GF-D8 (cell line): ENCODE data around the gene XYLT1.

Experiments
- DNase-seq: peaks from one replicate; lab custom pipeline; 2025; lab: John Stamatoyannopoulos, UW

Gene XYLT1

DNA sequence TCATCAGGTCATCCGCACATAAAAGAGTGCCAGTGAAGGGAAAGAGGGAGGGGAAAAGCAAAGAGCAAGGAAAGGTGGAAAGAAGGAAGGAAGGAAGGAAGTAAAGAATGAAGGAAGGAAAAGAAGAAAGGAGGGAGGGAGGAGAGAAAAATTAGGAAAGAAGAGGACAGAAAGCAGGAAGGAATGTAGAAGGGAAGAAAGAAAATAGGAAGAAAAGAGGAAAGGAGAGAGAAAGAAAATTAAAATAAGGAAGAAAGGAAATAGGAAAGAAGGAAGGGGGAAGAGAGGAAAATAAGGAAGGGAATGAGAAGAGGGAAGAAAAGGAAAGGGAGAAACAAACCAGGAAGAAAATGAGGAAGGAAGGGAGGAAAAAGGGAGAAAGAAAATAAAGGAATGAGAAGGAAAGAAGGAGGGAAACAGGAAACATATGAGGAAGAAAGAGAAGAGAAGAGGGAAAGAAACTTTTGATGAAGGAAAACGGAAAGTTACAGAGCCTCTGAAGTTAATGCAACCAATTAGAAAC lies 212.6 kb downstream of the XYLT1 start:
- DNase-seq, result no peak

DNA sequence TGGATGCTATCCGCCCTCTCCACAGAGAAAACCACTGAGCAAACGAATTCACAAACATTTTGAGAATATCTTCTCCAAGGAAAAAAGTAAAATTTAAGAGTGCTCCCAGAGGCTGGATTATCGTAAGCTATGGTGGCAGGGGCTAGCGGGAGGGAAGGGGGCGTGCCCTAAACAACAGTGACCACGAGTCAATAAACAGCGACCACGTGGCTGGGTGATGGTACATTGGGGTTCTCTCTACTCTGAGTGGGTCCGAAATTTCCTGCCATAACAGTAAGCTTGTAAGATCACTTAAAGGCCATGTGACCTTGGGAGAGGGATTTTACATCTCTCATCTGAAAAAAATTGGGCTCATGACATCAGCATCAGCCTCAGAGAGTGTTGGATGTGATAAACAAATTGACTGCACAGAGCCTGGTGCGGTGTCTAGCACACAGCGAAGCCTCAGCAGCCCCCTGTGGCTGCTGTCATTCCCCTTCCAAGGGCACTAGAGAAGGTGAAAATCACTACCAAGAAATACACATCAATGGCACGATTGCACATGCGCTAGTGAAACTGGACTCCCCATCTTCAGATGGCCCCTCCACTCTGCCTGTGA lies 213.2 kb downstream of the XYLT1 start:
- DNase-seq, result no peak

DNA sequence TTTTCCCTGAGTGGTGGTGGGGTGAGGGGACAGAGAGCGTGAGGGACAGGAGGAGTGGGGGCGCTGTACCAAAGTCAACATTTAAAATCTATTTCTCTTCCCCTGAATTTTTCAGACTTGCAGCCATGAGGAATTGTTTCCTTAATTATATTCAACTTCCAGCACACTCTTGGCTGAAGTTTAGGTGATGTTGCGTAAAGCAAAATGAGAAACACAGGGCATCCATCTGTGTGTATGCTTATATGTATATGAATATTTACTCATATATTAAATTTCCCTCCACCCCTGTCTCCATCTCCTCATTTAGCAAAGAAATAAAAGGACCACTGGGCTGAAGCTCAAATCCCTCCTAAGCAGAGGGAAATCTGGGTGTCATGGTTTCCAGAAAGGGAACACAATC lies 218.1 kb downstream of the XYLT1 start:
- DNase-seq, result no peak

DNA sequence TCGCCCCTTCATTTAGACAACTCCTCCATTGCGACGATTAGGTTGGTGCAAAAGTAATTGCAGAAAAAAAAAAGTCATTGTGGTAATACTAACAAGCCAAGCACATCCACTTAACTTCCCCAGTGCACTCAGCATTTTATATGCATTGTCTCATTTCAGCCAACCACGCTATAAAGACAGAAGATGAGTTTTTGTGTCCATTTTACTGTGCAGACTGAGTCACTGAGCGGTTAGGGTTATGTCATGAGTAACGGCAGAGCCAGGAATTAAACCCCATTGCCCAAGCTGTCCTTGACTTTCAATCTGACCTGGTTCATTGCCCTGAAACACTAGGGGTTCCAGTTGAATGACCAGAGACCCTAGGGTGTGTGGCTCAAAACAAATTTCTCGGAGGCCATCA lies 218.7 kb downstream of the XYLT1 start:
- no peak for DNase-seq

DNA sequence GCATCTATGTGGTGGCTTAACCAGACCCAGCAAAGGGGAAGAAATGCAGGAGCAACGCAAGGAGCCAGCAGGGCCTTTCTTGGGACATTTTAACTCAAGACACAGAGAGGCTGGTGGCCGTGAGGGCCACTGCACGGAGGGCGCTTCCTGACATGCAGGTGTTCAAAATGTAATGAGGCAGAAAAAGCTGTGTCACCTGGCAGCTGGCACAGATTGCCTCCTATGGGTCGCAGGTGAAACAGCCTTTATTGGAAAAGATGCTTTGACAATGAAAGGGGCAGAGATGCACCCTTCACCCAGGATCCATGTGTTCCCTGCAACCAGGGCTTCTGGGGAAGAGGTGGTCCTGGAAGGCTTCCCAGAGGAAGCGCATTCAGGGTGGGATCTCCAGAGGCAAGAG lies 219.3 kb downstream of the XYLT1 start:
- DNase-seq, result no peak

DNA sequence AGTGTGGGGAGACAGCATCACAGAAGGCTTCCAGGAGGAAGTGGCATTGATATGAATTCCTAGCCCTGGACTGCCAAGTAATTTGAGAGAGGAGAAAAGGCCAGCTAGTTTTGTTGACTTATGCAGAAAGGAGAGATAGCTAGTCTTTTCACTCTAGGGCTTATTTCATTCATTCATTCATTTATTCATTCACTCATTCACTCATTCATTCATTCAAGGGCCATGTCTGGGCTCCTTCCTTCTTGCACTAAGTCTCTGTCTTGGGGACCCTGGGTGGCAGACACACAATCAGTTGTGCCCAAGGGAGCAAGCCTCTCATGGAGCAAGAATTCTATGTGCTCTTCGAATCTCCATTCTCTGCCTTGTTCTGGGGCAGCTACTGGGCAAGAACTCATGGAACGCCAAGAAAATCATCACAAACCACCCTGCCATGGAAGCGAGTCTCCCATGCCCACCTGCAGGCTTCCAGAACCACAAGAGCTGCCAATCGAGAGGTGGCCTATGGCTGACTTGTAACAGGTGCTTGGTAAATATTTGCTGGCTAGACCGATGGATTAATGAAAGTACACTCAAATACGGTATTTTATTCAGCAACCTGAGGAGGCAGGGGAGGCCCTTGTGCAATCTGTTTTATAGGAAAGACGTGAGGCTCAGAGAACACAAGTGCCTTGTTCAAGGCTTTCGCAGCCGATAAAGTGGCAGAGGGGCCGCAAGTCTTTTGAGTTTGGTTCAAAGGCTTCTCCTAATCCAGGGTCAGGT lies 223.6 kb downstream of the XYLT1 start:
- DNase-seq, result no peak

DNA sequence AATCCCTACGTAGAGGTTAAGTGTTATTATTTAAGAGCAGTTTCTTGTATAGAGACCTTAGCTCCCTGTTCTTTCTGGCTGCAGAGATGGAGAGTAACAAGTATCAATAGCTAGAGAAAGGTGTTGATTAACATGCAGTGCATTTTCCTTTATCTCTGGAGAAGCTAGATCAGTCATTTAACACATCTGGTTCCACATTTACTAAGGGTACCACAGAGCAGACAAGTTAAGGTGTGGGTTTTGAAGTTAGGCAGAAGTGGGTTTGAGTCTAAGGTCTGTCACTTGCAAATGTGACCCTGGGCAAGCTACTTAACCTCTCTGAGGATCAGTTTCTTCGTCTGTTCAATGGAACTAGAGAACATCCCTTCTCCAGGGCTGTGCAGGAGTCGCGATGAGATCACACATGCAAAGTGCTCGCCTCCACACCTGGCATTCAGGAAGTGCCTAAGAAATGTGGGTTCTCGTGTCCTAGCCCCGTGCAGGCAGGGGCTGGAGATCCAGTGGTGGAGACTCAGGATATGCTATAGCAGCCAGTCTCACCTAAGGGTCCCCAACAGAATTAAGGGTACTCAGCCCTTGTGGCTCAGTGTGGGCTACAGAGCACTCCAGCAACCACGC lies 224.4 kb downstream of the XYLT1 start:
- no peak for DNase-seq

DNA sequence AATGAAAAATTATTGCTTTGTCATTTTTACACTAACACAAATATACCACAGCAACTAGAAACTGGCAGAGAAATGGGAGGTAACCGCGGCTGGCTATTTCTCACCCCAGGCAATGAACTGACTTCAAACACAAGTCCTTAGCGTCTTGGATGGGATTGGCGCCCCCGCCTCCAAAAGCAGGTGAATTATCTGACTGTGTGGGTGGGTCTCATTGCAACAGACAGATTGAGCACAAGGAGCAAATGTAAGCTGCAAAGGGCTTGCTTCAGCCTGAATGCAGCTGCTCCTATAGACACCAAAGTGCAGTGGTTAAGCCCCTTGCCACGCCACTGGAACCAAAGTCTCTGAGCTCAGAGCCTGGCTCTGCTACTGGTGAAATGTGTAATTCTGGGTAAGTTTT lies 225.0 kb downstream of the XYLT1 start:
- DNase-seq, result no peak

DNA sequence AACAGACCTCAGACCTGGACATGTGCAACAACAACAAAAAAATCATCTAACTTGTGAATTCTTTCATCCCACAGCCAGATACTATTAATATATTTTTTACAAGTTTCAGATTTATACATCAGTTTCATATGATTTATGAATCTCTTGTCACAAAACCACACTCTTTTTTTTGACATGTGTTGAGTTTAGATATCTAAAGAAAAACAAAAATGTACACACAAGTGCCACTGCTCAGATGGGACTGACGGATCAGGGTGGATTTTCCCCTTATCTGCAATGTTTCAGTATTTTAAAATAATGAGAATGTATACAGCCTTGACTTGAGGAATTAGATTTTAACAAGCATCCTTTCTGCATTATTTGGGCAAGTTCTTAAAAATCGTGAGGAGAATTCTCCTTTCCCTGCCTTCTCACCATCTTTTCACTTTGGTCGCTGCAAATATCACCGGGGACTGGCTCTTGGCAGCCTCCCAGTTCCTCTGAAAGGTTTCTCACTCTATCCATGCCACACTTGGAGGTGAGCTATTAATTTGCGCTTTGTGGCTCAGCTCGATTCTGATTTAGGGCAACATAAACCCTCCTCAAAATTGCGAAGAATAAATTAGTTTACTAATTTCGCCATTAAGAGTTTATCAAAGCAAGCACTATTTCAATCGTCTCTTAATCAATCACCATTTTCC lies 225.7 kb downstream of the XYLT1 start:
- no peak for DNase-seq

DNA sequence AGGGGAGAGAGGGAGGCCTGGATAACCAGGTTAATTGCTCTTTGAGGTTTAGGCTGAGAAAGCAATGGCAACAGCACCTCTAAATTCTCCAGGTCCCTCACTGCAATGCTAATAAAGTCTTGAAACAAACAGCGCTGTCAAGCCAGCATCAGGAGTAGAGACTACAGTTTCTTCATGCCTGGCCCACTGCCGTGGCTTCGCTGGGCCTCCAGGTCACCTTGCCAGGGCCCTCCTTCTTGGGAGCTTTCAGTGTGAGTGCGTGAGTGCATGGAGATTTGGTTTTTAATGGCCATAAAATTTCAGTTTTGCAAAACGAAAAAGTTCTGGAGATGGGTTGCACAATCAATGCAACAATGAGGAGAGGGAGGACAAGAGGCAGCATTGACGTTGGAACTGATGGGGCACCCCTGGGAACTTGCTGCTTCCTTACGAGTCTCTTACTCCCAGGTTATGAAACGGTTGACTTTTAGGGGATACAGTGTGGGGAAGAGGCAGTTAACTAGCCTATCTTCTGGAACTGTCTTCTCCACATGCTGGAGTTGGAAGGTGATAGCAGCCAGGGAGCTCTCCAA lies 229.4 kb downstream of the XYLT1 start:
- no peak for DNase-seq

DNA sequence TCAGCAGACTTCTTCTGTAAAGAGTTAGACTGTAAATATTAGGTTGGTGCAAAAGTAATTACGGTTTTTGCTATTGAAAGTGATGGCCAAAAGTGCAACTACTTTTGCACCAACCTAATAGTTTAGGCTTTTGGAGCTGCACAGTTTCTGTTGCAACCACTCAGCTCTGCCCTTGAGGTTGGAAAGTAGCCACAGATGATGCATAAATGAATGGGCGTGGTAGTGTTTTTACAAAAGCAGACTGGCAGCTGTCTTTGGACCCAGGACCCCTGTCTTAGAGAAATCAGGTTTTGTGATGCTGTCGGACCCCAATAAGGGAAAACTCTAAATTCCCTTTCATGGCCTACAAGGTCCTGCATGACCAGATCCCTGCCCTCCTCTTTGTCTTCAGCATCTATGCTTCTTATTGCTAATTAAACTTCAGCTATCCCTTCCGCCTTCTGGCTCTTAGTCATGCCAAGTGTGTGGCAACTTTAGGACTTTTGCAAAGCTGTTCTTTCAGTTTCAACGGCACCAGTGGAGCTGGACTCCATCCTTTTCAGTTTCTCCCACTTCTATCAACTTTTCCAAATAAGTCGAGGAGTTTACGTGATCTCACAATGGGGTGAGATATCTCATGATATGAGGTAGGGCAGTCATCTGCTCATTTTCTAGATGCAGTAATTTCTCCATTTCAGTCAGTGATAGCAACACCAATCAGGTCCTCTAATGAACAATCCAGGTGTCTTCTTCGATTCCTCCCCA lies 232.3 kb downstream of the XYLT1 start:
- DNase-seq, result no peak

DNA sequence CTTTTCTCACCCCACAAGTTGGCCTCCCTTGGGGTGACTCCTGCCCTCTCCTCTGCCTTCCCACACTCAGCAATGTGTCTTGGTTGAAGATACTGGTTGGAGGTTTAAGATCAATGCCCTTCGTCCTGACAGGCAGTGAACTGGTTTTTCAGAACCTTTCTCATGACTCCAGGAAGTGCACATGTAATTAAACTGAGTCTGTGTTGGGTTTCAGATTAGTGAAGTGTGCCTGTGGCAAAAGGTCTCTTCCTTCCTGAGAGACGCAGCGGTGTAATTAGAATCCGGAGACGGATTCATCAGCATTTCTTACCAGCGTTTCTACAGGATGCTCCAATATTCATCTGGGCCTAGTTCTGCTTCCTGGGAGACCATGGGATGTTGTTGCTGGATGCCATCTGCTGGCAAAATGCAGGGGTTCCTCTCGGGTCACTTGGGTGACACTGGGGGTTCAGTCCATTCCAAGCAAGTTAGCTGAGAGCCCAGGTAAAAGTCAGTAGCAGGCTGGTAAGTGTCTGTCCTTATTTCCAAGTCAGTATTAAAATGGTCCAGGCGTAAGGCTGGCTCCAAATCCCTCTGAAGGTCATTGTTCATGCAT lies 233.3 kb downstream of the XYLT1 start:
- no peak for DNase-seq

DNA sequence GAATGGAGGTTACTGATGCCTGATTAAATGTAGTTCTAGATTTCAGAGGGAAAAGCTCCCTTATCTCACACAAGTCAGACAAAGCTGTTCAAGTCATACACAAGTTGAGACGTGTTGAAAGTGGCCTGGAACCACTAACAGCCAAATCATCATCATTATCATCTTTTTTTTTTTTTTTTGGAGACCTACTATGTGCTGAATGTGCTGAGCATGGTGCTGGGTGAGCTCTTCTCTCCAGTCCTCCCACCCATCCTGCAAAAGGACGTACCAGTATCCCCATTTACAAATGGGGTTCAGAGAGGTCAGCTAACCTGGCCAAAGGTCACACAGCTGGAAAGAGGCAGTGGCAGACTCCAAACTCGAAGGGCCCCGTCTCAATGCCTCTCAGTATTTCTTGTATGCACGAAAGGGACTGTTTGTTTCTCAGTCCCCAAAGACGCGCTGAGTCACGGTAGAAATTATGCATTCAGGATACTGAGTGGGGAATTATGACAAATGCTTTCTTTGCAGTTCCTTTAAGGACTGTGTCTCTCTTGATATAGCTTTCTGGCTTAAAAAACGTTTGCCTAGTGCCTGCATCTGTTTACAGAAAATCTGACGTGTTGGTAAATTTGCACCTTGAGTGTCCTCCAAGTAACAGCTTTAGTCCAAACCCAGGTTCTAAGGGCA lies 235.5 kb downstream of the XYLT1 start:
- DNase-seq, result no peak

DNA sequence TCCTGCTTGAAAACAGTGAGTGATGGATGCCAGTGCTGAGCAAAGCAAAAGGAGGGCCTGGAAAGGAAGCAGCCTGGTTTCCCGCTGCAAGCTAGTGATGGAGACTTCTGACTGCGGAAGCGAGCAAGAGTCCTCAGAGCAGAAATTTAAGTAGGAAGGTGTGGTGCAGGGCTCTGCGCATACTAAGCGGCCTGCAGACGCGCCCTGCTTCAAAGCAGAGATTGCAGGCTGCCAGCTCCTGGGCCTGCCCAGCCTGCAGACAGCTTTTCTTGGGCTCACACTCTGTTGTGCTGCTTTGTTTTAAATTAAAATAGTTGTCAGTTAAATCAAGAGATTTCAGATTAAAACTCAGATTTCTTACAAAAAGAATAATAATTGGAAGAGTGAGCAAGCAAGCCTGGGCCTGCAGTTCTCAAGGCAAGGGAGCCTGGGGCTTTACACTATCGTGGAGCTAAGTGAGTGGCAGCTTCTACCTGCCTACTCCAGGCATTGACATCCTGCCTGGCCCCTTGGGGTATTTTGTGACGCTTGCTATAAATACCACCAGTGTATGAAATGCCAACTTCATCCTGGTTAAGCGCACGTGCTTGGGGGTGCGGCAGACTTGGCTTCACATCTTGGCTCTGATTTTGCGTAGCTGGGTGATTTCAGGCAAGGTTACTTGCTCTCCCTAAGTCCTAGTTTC lies 237.3 kb downstream of the XYLT1 start:
- no peak for DNase-seq

DNA sequence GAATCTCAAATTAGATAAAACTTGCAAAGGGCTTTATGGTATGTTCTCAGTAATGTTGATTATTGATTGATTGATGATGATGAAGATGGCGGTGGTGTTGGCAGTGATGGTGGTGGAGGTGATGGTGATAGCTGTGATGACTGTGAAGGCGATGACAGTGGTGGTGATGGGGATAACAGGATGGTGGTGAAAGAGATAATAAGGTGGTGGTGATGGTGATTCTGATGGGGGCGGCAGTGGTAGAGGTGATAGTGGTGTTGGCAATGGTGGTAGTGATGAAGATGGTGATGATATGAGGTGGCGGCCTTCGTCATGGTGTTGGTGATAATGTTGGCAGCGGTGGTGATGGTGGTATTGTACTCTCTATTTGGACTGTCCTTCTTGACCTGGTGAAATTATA lies 238.3 kb downstream of the XYLT1 start:
- no peak for DNase-seq

DNA sequence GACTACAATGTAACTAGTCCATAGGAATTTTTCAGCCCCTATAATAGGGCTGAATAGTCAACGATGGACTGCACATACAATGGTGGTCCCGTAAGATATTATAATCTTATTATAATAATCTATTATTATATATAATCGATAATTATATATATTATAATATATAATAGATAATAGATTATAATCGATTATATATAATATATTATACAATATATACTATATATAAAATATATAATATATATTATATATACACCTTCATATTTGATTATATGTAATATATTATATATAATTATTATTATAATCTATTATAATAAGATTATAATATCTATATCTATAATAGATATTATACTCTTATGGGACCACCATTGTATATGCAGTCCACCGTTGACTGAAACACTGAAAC lies 238.8 kb downstream of the XYLT1 start:
- DNase-seq, result no peak

DNA sequence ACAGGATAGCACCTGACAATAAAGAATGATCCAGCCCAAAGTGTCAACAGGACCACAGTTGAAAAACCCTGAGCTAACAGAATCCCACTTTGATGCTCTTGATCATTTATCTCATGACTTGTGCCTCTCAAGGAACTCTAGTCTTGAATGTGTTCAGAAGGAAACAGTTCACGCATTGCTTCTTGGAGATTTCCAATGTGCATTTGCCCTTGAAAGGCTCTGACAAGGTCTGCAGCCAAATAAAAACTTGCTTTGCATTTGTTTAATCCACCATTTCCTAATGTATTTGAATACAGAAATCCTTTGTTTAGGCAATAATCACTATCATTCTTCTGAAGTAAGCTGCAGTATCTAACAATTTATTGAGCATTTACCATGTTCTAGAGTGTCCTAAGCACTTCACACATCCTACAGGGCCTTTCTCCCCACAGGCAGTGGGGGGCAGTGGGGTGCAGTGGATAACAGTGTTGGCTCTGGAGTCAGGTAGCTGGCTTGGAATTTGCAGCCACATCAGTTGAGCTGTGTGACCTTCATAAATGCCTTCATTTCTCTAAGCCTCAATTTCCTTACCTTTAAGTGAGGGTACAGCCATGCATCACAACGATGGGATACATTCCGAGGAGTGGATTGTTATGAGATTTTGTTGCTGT lies 239.7 kb downstream of the XYLT1 start:
- DNase-seq, result no peak

DNA sequence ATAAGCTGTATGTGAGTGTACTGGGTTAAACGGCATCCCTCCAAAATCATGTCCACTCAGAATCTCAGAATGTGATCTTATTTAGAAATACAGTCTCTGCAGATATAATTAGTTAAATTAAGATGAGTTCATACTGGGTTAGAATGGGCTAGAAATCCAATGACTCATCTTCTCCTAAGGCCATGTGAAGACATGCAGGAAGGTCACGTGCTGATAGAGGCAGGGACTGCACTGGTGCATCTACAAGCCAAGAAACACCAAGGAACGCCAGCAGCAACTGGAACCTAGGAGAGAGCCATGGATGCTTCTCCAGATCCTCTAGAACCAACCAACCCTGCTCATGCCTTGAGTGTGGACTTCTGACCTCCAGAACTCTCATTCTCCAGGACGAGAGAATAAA lies 241.0 kb downstream of the XYLT1 start:
- no peak for DNase-seq

DNA sequence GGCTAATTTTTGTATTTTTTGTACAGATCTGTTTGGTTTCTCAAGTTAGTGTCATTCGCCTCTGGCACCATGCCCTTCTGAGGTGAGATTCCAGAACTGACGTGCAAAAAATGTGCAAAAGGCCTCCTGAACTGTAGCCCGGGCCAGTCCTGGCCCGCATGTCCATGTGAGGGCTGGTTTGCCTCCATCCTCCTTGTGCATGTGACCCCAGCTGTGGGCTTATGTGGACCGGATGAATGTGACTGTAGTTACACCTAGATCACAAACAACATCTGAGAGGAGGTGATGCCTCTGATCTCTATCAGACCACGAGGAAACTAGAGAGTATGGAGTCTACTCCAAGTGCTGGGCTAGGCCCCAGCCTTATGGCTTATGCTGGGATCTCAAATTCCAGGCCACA lies 241.6 kb downstream of the XYLT1 start:
- no peak for DNase-seq

DNA sequence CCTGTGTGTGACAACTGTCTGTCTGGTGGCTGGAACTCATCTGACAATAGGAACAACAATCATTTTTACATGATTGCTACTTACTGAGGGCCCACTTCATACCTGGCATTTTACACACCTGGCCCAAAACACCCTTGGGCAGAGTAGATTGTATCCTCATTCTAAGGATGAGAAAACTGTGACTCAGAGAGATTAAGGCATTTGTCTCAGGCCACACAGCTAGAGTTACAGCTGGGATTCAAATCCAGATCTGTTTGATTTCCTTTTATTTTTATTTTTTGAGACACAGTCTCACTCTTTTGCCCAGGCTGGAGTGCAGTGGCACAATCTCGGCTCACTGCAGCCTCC lies 242.1 kb downstream of the XYLT1 start:
- DNase-seq, result no peak
